GM18867 (cell line): ENCODE measurements around the gene STX11.
"Not testable (repeated sequence)": the region's sequence is repeated elsewhere in the genome, so short reads cannot be mapped to it uniquely, and the experiment has no call there.

ENCODE experiments used
- ATAC-seq: cut with Tn5 transposase; IDR thresholded peaks from one replicate; pipeline ENCODE4 v1.9.1; 2021; ENCODE audit warnings: mild to moderate bottlenecking, moderate library complexity; ENCODE audit not compliant: unreplicated experiment

The STX11 gene

DNA sequence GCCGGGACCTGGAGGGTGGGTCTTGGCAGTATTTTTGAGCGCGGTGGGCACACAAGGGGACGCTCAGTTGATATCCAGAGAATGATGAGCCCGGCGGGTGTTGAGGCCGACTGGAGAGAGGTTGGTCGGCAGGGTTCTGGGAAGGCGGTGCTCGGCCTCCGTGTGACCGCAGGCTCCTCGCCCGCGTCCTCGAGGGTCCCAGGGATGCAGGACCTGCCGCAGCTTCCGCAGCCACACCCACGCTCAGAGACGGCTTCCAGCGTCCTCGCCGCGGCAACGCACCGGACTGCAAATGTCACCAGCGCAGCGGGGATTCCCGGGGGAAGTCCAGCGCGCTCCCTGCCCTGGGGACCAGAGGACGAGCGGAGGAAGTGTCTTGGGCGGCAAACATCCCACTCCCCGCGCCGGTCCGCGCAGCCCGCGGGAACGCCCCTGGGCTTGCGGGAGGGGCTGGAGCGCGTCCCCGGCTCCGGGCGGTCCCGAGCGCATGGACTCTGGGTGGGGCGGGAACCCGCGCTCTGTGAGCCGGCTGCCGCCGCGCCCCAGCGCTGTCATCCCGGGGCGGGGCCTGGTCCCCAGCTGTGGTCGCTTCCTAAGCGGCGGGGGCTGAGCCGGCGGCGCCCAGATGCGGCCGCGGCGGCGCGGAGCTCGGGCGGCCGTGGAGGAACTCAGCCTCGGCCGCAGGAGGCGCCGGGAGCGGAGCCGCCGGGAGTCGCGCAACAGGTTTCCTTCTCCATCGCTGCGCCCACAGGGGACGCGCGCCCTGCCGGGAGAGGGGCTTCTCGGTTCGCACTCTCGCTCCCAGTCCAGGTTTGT lies at the start of gene STX11:
Gene STX11 (plus strand): TSS at position 624 of the 816 bp plus-strand sequence. CDS start 36,111 bp downstream, outside the sequence.
- ATAC-seq: peak; percentile 68

DNA sequence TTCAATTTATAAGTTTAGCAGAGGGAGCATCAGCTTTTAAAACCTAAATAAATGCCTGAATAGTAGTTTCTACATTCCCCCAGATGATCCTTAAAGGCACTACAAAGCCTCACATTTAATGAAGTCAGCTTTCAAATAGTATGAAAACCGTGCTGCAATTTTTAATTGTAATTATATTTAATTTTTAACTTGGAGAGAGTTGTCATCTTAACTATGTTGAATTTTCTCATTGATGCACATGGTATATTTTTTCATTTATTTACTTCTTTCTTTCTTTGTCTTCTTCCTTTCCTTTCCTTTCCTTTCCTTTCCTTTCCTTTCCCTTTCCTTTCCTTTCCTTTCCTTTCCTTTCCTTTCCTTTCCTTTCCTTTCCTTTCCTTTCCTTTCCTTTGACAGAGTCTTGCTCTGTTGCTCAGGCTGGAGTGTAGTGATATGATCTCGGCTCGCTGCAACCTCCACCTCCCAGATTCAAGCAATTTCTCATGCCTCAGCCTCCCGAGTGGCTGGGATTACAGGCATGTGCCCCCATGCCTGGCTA lies 47.2 kb upstream of the STX11 start:
- ATAC-seq: no peak

DNA sequence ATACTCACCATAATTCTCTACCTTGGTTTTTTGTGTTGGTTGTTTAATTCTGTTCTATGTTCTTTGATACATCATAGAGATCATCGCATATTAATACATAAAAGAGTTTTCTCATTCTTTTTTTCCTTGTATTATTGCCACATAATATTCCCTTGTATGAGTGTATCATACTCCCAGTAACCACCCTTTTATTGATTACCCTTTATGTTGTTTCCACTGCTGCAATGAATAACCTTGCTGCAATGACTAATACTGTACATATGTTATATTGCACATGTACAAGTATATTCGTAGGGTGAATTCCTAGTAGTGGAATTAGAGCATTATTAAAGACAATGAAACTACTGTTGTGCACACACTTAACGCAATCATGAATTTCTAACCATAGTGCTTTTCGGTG lies 45.8 kb upstream of the STX11 start:
- ATAC-seq: no peak

DNA sequence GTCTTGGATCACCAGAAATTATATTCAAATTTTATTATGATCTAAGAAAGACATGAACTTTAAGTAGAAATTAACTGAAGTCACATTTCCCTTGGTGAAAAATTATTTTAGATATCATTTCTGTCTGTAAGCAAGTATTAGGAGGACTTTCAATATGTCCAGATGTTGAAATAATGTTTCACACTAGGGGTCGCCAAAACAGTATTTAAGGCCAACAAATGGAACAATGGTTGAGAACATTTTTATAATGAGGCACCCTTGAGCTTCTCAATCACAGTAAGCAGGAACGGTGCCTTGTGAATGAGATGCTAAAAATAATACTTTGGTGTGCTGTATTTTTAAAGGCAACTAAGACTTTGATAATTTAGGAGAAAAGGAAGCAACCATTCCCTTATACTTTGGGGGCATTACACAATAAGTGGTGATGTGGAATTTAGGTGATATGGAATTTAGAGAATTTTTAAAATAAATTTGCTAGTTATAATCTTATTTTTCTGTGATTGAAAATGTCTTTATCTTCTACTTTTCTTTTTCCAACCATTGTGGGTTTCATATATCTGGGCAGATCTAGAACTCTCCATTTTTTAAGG lies 45.3 kb upstream of the STX11 start:
- peak; percentile 86 for ATAC-seq

DNA sequence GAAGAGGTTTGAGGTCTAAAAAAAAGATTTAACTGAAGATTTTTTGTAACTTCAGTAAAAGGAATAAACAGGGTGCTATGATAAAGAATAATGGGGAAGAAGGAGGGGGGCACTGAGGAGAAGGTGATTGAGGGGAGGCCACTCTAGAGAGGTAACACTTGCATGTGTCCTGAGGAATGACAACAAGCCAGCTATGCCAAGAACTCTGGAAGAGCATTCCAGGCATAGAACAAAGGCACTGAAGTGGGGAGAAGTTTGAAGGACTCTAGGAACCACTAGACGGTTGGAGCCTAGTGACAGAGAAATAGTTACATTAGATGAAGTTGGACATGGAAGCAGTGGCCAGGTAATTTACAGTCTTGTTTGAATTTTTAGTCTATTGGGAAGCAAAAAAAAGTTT lies 44.1 kb upstream of the STX11 start:
- ATAC-seq: no peak

DNA sequence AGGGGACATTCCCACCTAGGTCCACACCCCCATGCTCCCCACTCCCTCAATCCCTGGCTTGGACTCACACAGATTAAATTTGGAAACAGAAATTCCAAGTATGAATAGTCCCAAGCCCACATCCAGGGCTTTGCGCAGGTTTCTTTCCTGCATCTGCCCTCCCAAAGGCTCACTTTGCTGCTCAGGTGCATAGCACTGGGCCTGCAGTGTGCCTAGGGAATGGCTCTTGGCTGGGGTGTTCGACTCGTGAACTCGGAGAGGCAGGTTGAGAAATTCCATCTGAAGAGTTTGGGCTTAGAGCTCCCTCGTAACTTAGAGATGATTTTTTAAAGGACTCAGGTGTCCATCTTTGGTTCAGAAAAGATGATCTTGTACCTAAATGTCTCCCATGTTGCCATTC lies 40.1 kb upstream of the STX11 start:
- ATAC-seq: no peak

DNA sequence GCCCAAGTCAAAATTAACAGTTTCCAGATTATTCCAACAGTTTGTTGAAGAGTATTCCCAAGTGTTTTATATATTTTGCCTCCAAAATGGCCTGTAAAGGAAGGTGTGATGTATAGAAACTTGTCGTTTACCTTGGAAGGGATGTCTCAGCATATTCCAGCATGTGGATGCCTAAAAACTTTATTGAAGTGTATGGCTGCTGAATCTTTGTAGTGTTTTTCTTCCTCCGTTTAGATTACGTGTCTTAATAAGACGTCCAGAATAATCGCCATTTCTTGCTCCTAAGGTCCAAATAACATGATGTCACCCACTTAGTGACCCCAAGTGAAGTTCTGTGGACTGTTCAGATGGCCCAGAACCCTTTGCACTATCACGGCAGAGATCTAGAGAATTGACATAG lies 37.0 kb upstream of the STX11 start:
- no peak for ATAC-seq

DNA sequence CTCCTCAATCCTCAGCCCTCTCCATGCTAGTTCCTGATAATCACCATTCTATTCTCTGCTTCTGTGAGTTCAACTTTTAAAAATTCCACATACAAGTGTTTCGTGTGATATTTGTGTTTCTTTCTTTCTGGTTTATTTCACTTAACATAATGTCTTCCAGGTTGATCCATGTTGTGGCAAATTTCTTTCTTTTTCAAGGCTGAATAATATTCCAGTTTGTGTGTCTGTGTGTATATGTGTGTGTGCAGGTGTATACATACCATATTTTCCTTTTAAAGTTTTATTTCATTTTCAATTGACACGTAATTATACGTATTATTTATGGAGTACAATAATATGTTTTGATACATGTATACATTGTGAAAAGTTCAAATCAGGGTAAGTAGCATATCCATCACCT lies 35.1 kb upstream of the STX11 start:
- no peak for ATAC-seq

DNA sequence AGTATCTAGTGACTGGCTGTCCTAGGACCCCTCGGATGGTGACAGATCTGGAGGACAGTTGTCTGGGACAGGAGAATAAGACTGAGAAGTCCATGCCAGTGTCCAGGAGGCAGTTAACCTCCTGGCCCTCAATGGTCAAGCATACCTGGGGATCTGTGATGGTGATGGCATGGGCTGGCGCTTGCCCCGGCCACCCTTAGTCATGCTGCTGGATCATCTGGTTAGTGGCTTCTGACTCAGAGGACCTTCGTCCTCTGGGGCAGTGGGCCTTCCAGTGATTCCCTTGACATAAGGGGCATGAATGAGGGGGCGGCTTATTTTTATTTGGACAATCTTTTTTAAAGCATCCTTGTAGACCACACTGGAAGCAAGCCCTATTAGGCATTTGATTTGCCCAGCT lies 30.9 kb upstream of the STX11 start:
- ATAC-seq: no peak

DNA sequence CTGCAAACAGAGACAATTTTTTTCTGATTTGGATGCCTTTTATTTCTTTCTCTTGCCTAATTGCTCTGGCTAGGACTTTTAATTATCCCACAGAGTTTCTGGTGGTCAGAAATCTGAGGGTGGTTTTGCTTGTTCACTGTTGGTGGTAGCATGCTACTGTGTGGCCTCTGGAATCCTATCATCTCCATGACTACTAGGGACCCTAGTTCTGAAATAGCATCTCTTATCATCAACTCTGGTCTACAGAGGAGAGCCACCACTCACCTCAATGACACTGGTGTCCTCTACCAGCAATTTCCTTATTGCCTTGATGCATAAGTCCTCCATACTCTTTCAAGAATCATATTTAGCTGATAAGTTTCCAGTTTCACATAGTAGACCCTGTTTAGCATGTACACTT lies 27.5 kb upstream of the STX11 start:
- ATAC-seq: no peak

DNA sequence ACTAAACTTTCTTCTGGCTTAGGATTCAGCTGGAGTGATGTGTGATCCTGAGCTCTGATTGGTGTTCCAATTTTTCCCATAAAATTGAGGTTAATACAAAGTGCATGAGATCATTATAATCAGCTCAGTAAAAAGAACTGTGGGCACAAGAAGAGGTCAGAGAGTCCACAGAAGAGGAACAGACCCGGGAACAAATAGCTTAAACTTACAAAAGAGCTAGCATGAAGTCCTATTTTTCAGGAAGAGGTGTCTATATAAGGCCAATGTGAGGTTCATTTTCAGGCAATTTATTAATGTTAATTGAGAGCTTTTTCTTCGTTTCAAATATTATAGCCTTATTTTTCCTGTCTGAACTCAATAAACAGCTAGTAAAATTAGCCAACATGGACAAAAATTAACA lies 26.9 kb upstream of the STX11 start:
- ATAC-seq: no peak

DNA sequence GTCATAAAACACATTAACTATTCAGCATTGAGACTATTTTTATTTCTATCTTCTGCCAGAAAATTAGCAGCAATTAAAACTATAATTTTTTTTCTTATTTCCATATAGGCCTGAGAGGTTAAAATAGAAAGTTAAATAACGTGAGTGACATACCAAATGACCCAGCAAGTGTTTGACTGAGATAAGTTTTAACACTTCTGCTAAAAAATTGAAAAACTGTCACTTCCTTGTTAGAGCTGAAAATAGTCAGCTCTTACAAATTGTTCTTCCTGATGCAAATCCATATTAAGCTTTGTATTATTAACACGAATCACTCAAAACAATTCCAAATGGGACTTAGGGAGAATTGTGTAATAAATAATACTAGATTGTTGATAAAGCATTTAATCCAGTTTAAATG lies 26.5 kb upstream of the STX11 start:
- no peak for ATAC-seq

DNA sequence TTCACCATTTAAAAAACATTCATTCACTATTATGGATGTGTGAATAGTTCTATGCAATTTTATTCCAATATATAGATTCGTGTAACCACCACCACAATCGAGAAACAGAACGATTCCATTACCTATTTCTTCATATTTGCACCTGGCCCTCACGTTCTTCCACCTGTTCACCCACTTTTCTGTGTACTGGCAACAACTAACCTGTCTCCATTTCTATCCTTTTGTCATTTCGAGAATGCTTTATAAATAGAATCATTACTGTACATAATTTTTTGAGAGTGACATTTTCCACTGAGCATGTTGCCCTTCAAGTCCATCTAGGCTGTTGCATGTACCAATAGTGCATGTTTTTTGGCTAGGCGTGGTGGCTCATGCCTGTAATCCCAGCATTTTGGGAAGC lies 23.2 kb upstream of the STX11 start:
- no peak for ATAC-seq

DNA sequence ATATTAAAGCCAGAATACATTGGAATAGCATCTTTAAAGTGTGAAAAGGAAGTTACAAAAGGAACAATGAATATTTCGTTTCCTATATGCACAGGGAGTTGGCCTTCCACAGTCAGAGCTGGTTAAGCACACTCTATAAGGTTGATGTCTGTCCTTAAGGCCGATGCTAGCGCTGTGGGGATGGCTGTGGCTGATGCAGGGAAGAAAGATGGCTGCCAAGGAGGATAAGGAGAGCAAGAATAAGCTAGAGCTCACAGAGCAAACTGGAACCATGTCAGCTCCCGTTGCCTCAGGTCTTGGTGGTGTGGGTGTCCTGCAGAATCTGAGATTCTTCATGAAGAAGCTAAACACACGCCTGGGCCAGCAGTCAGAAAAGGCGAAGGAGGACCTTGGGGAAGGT lies 20.8 kb upstream of the STX11 start:
- no peak for ATAC-seq

DNA sequence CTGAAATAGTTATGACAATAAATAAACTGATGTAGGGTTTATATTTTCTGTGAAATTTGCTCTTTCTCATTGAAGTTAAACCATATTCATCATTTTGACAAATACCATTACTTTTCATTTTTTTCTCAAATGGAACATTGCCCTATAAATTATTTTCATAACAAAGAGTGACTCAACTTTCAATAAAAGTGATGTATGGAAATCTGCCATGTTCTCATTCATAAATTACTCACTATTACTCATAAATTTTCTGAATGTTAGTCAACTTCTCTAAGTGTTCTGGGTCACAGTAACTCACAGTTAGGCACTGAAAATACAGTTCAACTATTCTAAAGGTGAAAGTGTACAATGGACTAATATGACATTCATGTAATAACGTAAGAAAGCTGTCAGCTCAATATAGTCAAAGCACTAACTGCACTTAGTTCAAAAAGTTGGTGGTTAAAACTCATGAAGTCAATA lies 19.0 kb upstream of the STX11 start:
- peak; percentile 57 for ATAC-seq

DNA sequence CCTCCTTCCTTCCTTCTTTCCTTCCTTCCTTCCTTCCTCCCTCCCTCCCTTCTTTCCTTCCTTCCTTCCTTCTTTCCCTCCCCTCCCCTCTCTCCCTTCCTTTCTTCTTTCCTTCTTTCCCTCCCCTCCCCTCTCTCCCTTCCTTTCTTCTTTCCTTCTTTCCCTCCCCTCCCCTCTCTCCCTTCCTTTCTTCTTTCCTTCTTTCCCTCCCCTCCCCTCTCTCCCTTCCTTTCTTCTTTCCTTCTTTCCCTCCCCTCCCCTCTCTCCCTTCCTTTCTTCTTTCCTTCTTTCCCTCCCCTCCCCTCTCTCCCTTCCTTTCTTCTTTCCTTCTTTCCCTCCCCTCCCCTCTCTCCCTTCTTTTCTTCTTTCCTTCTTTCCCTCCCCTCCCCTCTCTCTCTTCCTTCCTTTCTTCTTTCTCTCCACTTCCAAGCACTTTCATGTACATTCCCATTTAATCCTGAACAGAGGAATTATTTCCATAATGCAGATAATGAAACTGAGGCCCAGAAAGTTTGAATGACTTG lies 18.1 kb upstream of the STX11 start:
- not testable (repeated sequence) for ATAC-seq

DNA sequence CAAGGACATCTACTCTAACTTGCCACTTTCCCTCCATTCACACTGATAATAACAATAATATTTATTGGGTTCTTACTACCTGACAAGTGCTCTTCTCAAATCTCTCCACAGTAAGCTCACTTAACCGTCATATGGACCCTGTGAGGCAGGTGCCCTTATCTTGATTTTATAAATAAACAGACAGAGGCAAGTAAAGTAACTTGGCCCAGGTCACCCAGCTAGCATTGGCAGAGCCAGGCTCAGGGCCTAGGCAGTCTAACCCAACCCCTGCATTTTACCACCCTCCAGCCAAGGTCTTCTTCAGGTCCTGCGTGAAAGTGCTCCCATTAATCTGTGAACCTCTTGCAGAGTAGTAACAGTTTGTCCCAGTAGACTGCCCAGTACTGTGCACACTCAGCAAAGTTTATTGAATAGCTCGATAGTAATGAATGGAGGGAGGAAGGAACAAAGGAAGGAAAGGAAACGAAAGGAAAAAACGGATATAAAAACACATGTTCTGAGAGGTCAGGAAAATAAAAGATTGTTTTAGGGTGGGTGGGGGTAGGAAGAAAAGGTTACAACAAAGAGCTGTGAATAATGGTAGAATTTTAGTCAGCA lies 17.0 kb upstream of the STX11 start:
- ATAC-seq: no peak

DNA sequence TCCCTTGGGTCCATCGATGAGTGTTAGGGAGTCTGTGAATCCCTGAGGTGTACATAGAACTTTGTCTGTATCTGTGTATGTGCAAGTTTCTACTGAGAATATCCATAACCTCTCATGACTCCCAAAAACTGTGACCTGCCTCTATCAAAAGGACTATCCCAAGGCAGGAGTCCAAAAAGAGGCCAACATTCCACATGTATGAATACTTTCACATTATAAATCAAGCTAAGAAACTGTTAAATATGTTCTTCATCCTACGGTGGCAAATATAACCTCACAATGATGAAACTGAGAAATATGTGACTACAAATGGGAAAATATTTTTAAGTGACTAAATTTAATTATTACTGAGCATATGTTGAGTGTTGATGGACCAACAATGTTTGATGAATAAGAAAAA lies 16.1 kb upstream of the STX11 start:
- ATAC-seq: no peak

DNA sequence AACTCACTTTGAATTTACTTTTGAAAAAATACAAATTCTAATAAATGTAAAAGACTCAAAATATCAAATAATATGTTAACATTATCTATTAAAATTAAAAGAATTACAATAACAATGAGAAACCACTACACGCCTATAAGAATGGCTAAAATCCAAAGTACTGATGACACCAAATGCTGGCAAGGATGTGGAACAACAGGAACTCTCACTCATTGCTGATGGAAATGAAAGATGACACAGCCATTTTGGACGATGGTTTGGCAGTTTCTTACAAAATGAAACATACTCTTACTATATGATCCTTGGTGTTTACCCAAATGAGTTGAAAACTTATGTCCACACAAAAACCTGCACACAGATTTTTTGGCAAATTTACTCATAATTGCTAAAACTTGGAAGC lies 15.6 kb upstream of the STX11 start:
- ATAC-seq: no peak

DNA sequence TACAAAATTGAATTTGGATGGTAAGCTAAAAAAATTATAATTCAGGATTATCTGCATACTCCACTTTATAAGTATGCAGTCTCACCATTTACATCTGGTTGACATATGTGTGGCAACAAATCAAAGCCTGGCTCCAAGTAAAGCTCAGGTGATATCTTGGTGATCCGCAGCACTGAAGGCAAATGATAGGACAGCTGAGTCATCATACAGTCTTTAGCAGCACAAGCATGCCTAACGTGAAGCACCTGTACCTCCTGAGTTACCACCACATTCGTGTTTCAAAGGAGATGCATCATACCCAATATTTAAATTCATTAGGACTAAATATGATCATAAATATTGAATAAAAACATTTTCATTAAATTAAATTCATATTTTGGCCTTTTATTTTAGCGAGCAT lies 11.8 kb upstream of the STX11 start:
- ATAC-seq: no peak

DNA sequence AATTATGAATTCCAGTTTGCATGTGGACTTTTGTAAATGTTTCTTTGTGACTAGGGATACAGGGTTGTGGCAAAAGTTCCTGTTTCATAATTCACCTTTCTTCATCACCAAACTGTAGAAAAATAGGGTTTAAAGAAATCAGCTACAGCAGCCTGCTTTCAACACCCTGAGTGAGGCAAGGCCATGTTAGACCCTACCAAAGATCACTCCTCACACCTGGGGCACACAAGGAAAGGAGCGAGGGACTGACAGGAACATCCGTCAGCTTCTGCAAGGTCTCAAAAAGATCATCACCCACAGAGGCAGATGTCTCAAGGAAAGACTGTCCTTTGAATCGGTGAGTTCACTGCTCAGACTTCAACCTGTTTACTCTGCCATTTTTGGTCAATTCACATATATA lies 10.5 kb upstream of the STX11 start:
- no peak for ATAC-seq

DNA sequence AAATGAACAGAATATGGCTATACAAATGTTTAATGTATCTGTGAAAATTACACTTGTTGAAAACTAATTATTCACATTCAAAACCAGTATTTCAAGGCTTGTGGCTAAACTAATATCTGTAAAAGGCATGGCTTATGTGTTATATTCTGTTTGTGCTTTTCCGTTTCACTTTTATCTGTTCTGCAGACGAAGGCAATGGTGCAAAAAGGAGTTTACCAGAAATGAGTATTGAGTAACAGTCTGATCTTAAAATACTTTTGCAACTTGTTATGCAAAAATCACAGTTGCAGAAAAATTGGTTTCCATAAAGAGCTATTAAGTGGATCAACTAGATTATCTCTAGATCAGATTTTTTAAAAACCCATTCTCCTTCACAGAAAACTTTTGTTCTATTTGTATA lies 9.4 kb upstream of the STX11 start:
- ATAC-seq: peak; percentile 95
